Left kidney (tissue), 1 donor: ENCODE results near the gene PRCD. TPM values are rescaled to one million over a fixed set of nuclear protein-coding genes. Genes with fewer than 3 reads are reported as not detected.

Experiments used
- polyA plus RNA-seq: library from polyadenylated mRNA; unstranded; fragments of 120-200 nt; gene quantifications from one replicate; pipeline ENCODE4 v1.2.1, GENCODE V29; 2013; ENCODE audit not compliant: insufficient read length

The PRCD gene
- polyA plus RNA-seq, 1 donor: 3.7 TPM

Other genes with a start within 250 kb of the PRCD start
- gene QRICH2, start 231.8 kb upstream of the PRCD start, polyA plus RNA-seq: 8.9 TPM
- 95.9 TPM for gene PRPSAP1, start 186.1 kb upstream of the PRCD start, polyA plus RNA-seq
- 2.7 TPM for gene SPHK1, start 155.4 kb upstream of the PRCD start, polyA plus RNA-seq
- 30.2 TPM for gene UBE2O, start 86.9 kb upstream of the PRCD start, polyA plus RNA-seq
- 0.50 TPM for gene AANAT, start 72.4 kb upstream of the PRCD start, polyA plus RNA-seq
- gene RHBDF2, start 38.6 kb upstream of the PRCD start, polyA plus RNA-seq: 6.8 TPM
- 11.0 TPM for gene CYGB, start 2.3 kb upstream of the PRCD start, polyA plus RNA-seq
- 8.1 TPM for gene ST6GALNAC2, start 45.8 kb downstream of the PRCD start, polyA plus RNA-seq
- gene ST6GALNAC1, start 103.7 kb downstream of the PRCD start, polyA plus RNA-seq: 0.28 TPM
- 87.4 TPM for gene MXRA7, start 170.9 kb downstream of the PRCD start, polyA plus RNA-seq
- gene JMJD6, start 186.6 kb downstream of the PRCD start, polyA plus RNA-seq: 21.0 TPM
- gene METTL23, start 186.8 kb downstream of the PRCD start, polyA plus RNA-seq: 40.6 TPM
- 473 TPM for gene SRSF2, start 197.3 kb downstream of the PRCD start, polyA plus RNA-seq
- 32.6 TPM for gene MFSD11, start 198.1 kb downstream of the PRCD start, polyA plus RNA-seq